Endodermal cell (in vitro differentiated cells): Measurements from ENCODE around the gene RNF223. TPM values are rescaled to one million over a fixed set of nuclear protein-coding genes. Genes with fewer than 3 reads are reported as not detected.

Source experiments
- DNase-seq: peaks from one replicate; pipeline ENCODE4 v3.0.0-alpha.2; 2017
- H3K27ac ChIP-seq: 2 replicates; pipeline ENCODE4 v1.5.1; 2013; ENCODE audit warnings: mild to moderate bottlenecking, low read depth, low read length, moderate library complexity
- H3K27me3 ChIP-seq: 2 replicates; pipeline ENCODE4 v1.6.1; 2013; ENCODE audit warnings: mild to moderate bottlenecking, low read length, moderate library complexity; ENCODE audit not compliant: insufficient read depth, control insufficient read depth, poor library complexity, severe bottlenecking
- H3K36me3 ChIP-seq: 2 replicates; pipeline ENCODE4 v1.7.0; 2013; ENCODE audit warnings: mild to moderate bottlenecking, low read length, moderate library complexity; ENCODE audit not compliant: control insufficient read depth, insufficient read depth
- H3K4me1 ChIP-seq: one replicate; pipeline ENCODE4 v1.7.0; 2013; ENCODE audit warnings: low read length; ENCODE audit not compliant: control insufficient read depth, insufficient read depth
- H3K4me3 ChIP-seq: 2 replicates; pipeline ENCODE4 v1.5.1; 2013; ENCODE audit warnings: mild to moderate bottlenecking, low read length, moderate library complexity
- H3K9ac ChIP-seq: 2 replicates; pipeline ENCODE4 v1.6.1; 2013; ENCODE audit warnings: mild to moderate bottlenecking, low read length, moderate library complexity; ENCODE audit not compliant: poor library complexity, severe bottlenecking; ENCODE audit errors: extremely low read depth
- H3K9me3 ChIP-seq: 2 replicates; pipeline ENCODE4 v1.6.1; 2013; ENCODE audit warnings: mild to moderate bottlenecking, low read length, moderate library complexity; ENCODE audit not compliant: control insufficient read depth
- H3K27ac Mint-ChIP-seq: 2 replicates; pipeline ENCODE4 v1.8.0; 2020; ENCODE audit warnings: mixed read lengths
- H3K27me3 Mint-ChIP-seq: 2 replicates; pipeline ENCODE4 v1.8.0; 2021; ENCODE audit warnings: mild to moderate bottlenecking, mixed read lengths; ENCODE audit not compliant: insufficient read depth
- H3K36me3 Mint-ChIP-seq: 2 replicates; pipeline ENCODE4 v1.8.0; 2020; ENCODE audit warnings: low read depth, mixed read lengths
- H3K4me1 Mint-ChIP-seq: 2 replicates; pipeline ENCODE4 v1.8.0; 2020; ENCODE audit warnings: mixed read lengths
- H3K4me3 Mint-ChIP-seq: 2 replicates; pipeline ENCODE4 v1.8.0; 2020; ENCODE audit warnings: mild to moderate bottlenecking, moderate library complexity, mixed read lengths
- H3K9me3 Mint-ChIP-seq: 2 replicates; pipeline ENCODE4 v1.8.0; 2020; ENCODE audit warnings: mild to moderate bottlenecking, mixed read lengths
- WGBS, 2 experiments: methylation state at CpG; one replicate each; pipeline versions ENCODE4 v1.1.5 to v1.1.7; 2013; ENCODE audit warnings: missing lambda C conversion rate in 2 of 2, mixed read lengths in 1 of 2; ENCODE audit not compliant: insufficient coverage in 1 of 2, insufficient read length in 1 of 2; 5-methylcytosine and 5-hydroxymethylcytosine counted together
- total RNA-seq, 2 donors: library from RNA; stranded (reverse); fragmentation: NEBNext Ultra II Directional in 1 of 2; extraction: Animal tissue kit (Norgen Biotek cat#: 25700) in 1 of 2; gene quantifications; 2 replicates in 1 of 2; 3 replicates in 1 of 2; pipeline ENCODE4 v1.2.1, GENCODE V29; 2021
- TF ChIP-seq, protein P1 (sequence below): fragments of 200-600 bp; sonication (generic); conservative IDR thresholded peaks from 2 replicates; pipeline ENCODE4 v1.5.0; 2021; ENCODE audit warnings: antibody characterized with exemption, mild to moderate bottlenecking

Gene RNF223
- total RNA-seq, 2 donors from 2014 or later, result not detected

DNA sequence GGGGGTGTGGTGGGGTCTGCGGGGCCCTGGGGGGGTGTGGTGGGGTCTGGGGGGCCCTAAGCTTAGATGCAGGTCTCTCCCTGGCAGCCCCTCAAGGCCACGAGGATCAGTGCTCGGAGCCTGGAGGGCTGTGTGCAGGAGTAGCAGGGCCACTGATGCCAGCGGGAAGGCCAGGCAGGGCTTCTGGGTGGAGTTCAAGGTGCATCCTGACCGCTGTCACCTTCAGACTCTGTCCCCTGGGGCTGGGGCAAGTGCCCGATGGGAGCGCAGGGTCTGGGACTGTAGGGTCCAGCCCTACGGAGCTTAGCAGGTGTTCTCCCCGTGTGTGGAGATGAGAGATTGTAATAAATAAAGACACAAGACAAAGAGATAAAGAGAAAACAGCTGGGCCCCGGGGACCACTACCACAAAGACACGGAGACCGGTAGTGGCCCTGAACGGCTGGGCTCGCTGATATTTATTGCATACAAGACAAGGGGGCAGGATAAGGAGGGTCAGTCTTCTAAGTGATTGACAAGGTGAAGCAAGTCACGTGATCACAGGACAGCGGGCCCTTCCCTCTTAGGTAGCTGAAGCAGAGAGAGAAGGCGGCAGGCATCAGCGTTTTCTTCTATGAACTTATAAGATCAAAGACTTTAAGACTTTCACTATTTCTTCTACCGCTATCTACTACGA is 8.7 kb downstream of the RNF223 start:
- Mint-ChIP-seq H3K27me3 (peaks cover 60% of the 10 kb centered on the region), H3K4me3 (no peak overlapping the region), H3K27ac (no peak overlapping the region), H3K4me1 (no peaks in the 10 kb centered on the region), H3K36me3 (no peaks in the 10 kb centered on the region), H3K9me3 (no peaks in the 10 kb centered on the region)
- Histone ChIP-seq H3K9me3 (no peaks in the 10 kb centered on the region), H3K9ac (no peak overlapping the region), H3K36me3 (no peaks in the 10 kb centered on the region), H3K4me3 (no peak overlapping the region), H3K4me1 (no peaks in the 10 kb centered on the region), H3K27ac (no peak overlapping the region), H3K27me3 (peaks cover 64% of the 10 kb centered on the region)
- DNase-seq, result no peak
- TF ChIP-seq, protein P1, sequence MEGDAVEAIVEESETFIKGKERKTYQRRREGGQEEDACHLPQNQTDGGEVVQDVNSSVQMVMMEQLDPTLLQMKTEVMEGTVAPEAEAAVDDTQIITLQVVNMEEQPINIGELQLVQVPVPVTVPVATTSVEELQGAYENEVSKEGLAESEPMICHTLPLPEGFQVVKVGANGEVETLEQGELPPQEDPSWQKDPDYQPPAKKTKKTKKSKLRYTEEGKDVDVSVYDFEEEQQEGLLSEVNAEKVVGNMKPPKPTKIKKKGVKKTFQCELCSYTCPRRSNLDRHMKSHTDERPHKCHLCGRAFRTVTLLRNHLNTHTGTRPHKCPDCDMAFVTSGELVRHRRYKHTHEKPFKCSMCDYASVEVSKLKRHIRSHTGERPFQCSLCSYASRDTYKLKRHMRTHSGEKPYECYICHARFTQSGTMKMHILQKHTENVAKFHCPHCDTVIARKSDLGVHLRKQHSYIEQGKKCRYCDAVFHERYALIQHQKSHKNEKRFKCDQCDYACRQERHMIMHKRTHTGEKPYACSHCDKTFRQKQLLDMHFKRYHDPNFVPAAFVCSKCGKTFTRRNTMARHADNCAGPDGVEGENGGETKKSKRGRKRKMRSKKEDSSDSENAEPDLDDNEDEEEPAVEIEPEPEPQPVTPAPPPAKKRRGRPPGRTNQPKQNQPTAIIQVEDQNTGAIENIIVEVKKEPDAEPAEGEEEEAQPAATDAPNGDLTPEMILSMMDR, result no peak
- WGBS, 2 experiments, result 77 to 80% methylated on average over 11 to 19 of the region's 20 CpGs

DNA sequence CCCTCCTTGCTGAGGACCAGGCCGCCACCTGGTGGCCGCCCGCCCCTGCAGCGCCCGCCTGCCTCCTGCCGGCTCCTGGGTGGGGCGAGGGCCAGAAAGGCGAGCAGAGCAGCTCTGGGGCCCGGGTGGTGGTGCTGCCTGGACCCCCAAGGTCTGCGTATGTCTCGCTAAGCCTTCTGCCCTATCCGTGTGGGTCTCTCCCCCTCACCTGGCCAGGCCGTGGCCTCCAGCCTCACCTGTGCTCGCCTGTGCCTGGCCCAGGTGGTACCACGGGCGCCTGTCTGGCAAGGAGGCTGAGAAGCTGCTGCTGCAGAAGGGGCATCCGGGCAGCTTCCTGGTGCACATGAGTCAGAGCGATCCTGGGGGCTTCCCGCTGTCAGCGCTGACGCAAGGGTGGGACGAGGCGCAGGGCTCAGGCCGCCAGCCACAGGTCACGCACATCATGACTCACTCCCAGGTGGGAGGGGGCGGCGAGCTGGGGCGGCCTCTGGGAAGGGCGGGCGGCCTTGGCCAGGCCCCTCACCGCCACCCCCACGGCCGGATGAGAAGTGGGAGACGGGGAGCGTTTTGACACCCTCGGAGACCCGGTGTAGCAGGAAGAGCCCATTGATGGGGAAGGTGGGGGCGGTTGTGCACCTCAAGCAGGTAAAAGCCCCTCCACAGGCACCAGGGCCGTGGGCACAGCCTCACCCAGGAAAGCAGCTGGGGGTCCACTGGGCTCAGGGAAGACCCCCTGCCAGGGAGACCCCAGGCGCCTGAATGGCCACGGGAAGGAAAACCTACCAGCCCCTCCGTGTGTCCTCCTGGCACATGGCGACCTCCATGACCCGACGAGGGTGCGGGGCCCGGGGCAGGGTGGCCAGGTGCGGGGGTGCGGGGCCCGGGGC is 9.9 kb downstream of the RNF223 start:
- no peak overlapping the region for H3K27ac ChIP-seq
- H3K4me3 Mint-ChIP-seq, result no peak overlapping the region
- H3K27ac Mint-ChIP-seq, result no peak overlapping the region
- TF ChIP-seq, protein P1, result peak; percentile 97
- 12 to 33% methylated on average over 18 to 47 of the region's 50 CpGs for WGBS, 2 experiments
- H3K4me1 ChIP-seq, result no peaks in the 10 kb centered on the region
- H3K4me3 ChIP-seq, result no peak overlapping the region
- no peaks in the 10 kb centered on the region for H3K9me3 ChIP-seq
- no peaks in the 10 kb centered on the region for H3K4me1 Mint-ChIP-seq
- no peak overlapping the region for H3K9ac ChIP-seq
- no peaks in the 10 kb centered on the region for H3K9me3 Mint-ChIP-seq
- peaks cover 62% of the 10 kb centered on the region for H3K27me3 ChIP-seq
- peak; percentile 92 for DNase-seq
- H3K36me3 Mint-ChIP-seq, result no peaks in the 10 kb centered on the region
- H3K27me3 Mint-ChIP-seq, result peaks cover 60% of the 10 kb centered on the region
- H3K36me3 ChIP-seq, result no peaks in the 10 kb centered on the region

DNA sequence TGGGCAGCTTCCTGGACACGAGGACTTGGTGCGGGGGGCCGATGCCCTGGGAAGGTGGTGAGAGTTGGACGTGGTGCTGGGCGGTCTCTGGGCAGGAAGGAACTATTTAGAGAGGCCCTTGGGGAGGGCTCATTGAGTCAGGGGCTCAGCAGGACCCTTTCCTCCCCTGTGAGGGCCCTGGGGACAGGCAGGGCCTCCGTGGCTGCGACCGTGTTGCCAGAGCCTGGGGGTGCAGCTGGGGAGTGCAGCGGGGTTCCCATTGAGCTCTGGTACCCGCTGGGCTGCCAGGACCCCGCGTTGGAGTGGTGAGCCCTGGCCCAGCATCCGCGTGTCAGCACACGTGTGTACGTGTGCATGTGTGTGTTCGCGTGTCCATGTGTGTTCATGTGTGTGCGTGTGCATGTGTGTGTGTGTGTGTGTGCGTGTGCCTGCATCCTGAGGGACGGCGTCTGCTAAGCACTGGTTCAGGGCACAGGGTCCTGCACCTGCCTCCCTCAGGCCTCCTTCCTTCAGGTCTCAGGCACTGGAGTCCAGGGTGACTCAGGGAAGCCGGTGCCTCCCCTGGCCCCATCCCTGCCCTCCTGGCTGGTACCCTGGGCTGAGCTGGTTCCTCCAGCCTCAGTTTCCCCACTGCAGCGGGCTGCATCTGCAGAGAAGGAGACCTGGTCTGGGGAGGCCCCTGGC is 10.7 kb downstream of the RNF223 start:
- Mint-ChIP-seq H3K27ac (no peak overlapping the region), H3K4me1 (no peaks in the 10 kb centered on the region), H3K36me3 (no peaks in the 10 kb centered on the region), H3K4me3 (no peak overlapping the region), H3K27me3 (peaks cover 67% of the 10 kb centered on the region), H3K9me3 (no peaks in the 10 kb centered on the region)
- no peak overlapping the region for H3K4me3 ChIP-seq
- no peaks in the 10 kb centered on the region for H3K36me3 ChIP-seq
- no peak overlapping the region for H3K27ac ChIP-seq
- H3K9ac ChIP-seq, result no peak overlapping the region
- H3K9me3 ChIP-seq, result no peaks in the 10 kb centered on the region
- H3K27me3 ChIP-seq, result peaks cover 70% of the 10 kb centered on the region
- H3K4me1 ChIP-seq, result no peaks in the 10 kb centered on the region
- TF ChIP-seq, protein P1, result no peak
- DNase-seq, result no peak
- WGBS, 2 experiments, result 58 to 78% methylated on average over 11 to 24 of the region's 24 CpGs
